ENCODE measurements around the gene PDZD4.

PDZD4 gene

GRCh38 chrX:153782871-153783270, 47.5 kb downstream of the PDZD4 start:
- Histone ChIP-seq H3K4me2 (ENCODE audit: low read length) (no peak overlapping the region), H3K36me3 (ENCODE audit: insufficient read depth, low read length) (peaks cover 16% of the 10 kb centered on the region), H2AFZ (ENCODE audit: low read length) (no peak overlapping the region), H3K4me1 (ENCODE audit: insufficient read depth, low read length, severe bottlenecking) (peaks cover 3% of the 10 kb centered on the region), H3K9ac (ENCODE audit: low read length) (no peak overlapping the region), H3K27ac (ENCODE audit: low read depth, low read length, poor library complexity, severe bottlenecking) (no peak overlapping the region), H4K20me1 (ENCODE audit: insufficient read depth, low read length) (no peaks in the 10 kb centered on the region), H3F3A (ENCODE audit: insufficient read depth, low read length) (no peaks in the 10 kb centered on the region), H3K4me3 (ENCODE audit: low read depth, low read length, poor library complexity, severe bottlenecking) (no peak overlapping the region), H3K27me3 (ENCODE audit: insufficient read depth, low read length) (no peaks in the 10 kb centered on the region), H3K79me2 (ENCODE audit: insufficient read depth, low read length) (no peaks in the 10 kb centered on the region), H3K9me2 (ENCODE audit: low read depth, low read length) (no peaks in the 10 kb centered on the region), H3K9me3 (ENCODE audit: low read length) (no peaks in the 10 kb centered on the region)
- TF ChIP-seq, protein P1, sequence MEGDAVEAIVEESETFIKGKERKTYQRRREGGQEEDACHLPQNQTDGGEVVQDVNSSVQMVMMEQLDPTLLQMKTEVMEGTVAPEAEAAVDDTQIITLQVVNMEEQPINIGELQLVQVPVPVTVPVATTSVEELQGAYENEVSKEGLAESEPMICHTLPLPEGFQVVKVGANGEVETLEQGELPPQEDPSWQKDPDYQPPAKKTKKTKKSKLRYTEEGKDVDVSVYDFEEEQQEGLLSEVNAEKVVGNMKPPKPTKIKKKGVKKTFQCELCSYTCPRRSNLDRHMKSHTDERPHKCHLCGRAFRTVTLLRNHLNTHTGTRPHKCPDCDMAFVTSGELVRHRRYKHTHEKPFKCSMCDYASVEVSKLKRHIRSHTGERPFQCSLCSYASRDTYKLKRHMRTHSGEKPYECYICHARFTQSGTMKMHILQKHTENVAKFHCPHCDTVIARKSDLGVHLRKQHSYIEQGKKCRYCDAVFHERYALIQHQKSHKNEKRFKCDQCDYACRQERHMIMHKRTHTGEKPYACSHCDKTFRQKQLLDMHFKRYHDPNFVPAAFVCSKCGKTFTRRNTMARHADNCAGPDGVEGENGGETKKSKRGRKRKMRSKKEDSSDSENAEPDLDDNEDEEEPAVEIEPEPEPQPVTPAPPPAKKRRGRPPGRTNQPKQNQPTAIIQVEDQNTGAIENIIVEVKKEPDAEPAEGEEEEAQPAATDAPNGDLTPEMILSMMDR (IDR thresholded peaks at IDR 0.05; ENCODE audit: low read length): no peak
- TF ChIP-seq EZH2 (IDR thresholded peaks at IDR 0.05; ENCODE audit: borderline replicate concordance, low read length): no peak

GRCh38 chrX:153782313-153782712, 48.0 kb downstream of the PDZD4 start:
- no peaks in the 10 kb centered on the region for H4K20me1 ChIP-seq (ENCODE audit: insufficient read depth, low read length)
- H3K4me3 ChIP-seq (ENCODE audit: low read depth, low read length, poor library complexity, severe bottlenecking): no peak overlapping the region
- no peaks in the 10 kb centered on the region for H3K9me3 ChIP-seq (ENCODE audit: low read length)
- no peaks in the 10 kb centered on the region for H3K9me2 ChIP-seq (ENCODE audit: low read depth, low read length)
- H3F3A ChIP-seq (ENCODE audit: insufficient read depth, low read length): no peaks in the 10 kb centered on the region
- no peak overlapping the region for H2AFZ ChIP-seq (ENCODE audit: low read length)
- H3K36me3 ChIP-seq (ENCODE audit: insufficient read depth, low read length): peaks cover 16% of the 10 kb centered on the region
- H3K4me1 ChIP-seq (ENCODE audit: insufficient read depth, low read length, severe bottlenecking): peaks cover 3% of the 10 kb centered on the region
- no peak overlapping the region for H3K4me2 ChIP-seq (ENCODE audit: low read length)
- H3K27me3 ChIP-seq (ENCODE audit: insufficient read depth, low read length): no peaks in the 10 kb centered on the region
- TF ChIP-seq, protein P1 (IDR thresholded peaks at IDR 0.05; ENCODE audit: low read length): peak; percentile 13; the same call in 1 of the 2 replicates
- no peak for TF ChIP-seq EZH2 (IDR thresholded peaks at IDR 0.05; ENCODE audit: borderline replicate concordance, low read length)
- no peak overlapping the region for H3K9ac ChIP-seq (ENCODE audit: low read length)
- H3K79me2 ChIP-seq (ENCODE audit: insufficient read depth, low read length): no peaks in the 10 kb centered on the region
- H3K27ac ChIP-seq (ENCODE audit: low read depth, low read length, poor library complexity, severe bottlenecking): no peak overlapping the region

DNA sequence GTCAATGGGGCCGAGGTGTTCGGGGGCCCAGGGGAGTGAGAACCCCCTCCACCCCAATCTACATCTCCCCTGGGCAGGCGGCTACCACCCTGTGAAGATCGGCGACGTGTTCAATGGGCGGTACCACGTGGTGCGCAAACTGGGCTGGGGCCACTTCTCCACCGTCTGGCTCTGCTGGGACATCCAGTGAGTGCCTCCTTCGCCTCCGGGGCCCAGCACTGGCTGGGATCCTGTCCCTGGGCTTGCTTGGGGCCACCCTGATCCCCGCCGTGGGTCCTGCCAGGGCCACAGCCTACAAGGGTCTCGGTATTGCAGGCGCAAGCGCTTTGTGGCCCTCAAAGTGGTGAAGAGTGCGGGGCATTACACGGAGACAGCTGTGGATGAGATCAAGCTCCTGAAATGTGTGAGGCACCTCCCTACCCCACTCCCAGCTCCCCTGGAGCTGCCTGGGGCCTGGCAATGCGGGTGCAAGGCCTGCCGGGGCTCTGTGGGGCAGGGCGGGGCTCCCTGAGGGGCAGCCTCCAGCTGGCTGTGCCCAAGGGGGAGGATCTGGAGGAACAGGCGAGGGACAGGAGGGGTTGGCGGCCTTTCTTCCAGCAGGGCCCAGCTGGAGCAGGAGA, 48.8 kb downstream of the PDZD4 start:
- no peaks in the 10 kb centered on the region for H4K20me1 ChIP-seq (ENCODE audit: insufficient read depth, low read length)
- no peak overlapping the region for H3K4me3 ChIP-seq (ENCODE audit: low read depth, low read length, poor library complexity, severe bottlenecking)
- H3K36me3 ChIP-seq (ENCODE audit: insufficient read depth, low read length): peaks cover 11% of the 10 kb centered on the region
- H3K27me3 ChIP-seq (ENCODE audit: insufficient read depth, low read length): no peaks in the 10 kb centered on the region
- no peaks in the 10 kb centered on the region for H3F3A ChIP-seq (ENCODE audit: insufficient read depth, low read length)
- no peak overlapping the region for H2AFZ ChIP-seq (ENCODE audit: low read length)
- no peak for TF ChIP-seq EZH2 (IDR thresholded peaks at IDR 0.05; ENCODE audit: borderline replicate concordance, low read length)
- TF ChIP-seq, protein P1 (IDR thresholded peaks at IDR 0.05; ENCODE audit: low read length): no peak
- no peaks in the 10 kb centered on the region for H3K9me3 ChIP-seq (ENCODE audit: low read length)
- H3K27ac ChIP-seq (ENCODE audit: low read depth, low read length, poor library complexity, severe bottlenecking): no peak overlapping the region
- no peak overlapping the region for H3K4me2 ChIP-seq (ENCODE audit: low read length)
- H3K4me1 ChIP-seq (ENCODE audit: insufficient read depth, low read length, severe bottlenecking): peaks cover 3% of the 10 kb centered on the region
- H3K9me2 ChIP-seq (ENCODE audit: low read depth, low read length): no peaks in the 10 kb centered on the region
- H3K9ac ChIP-seq (ENCODE audit: low read length): no peak overlapping the region
- H3K79me2 ChIP-seq (ENCODE audit: insufficient read depth, low read length): no peaks in the 10 kb centered on the region
